Measurements from ENCODE around the gene SEMA7A.

The SEMA7A gene

GRCh38 chr15:74470631-74471395 lies 37.1 kb upstream of the SEMA7A start:
- Histone ChIP-seq H3K4me2 (ENCODE audit: low read length) (no peak overlapping the region), H3K36me3 (ENCODE audit: insufficient read depth, low read length) (peaks cover 33% of the 10 kb centered on the region), H3F3A (ENCODE audit: insufficient read depth, low read length) (no peaks in the 10 kb centered on the region), H4K20me1 (ENCODE audit: insufficient read depth, low read length) (no peaks in the 10 kb centered on the region), H2AFZ (ENCODE audit: low read length) (no peak overlapping the region), H3K79me2 (ENCODE audit: insufficient read depth, low read length) (no peaks in the 10 kb centered on the region), H3K4me3 (ENCODE audit: low read depth, low read length, poor library complexity, severe bottlenecking) (no peak overlapping the region), H3K4me1 (ENCODE audit: insufficient read depth, low read length, severe bottlenecking) (no peaks in the 10 kb centered on the region), H3K9me3 (ENCODE audit: low read length) (no peaks in the 10 kb centered on the region), H3K9ac (ENCODE audit: low read length) (no peak overlapping the region), H3K9me2 (ENCODE audit: low read depth, low read length) (no peaks in the 10 kb centered on the region), H3K27me3 (ENCODE audit: insufficient read depth, low read length) (no peaks in the 10 kb centered on the region), H3K27ac (ENCODE audit: low read depth, low read length, poor library complexity, severe bottlenecking) (no peak overlapping the region)
- TF ChIP-seq, protein P1, sequence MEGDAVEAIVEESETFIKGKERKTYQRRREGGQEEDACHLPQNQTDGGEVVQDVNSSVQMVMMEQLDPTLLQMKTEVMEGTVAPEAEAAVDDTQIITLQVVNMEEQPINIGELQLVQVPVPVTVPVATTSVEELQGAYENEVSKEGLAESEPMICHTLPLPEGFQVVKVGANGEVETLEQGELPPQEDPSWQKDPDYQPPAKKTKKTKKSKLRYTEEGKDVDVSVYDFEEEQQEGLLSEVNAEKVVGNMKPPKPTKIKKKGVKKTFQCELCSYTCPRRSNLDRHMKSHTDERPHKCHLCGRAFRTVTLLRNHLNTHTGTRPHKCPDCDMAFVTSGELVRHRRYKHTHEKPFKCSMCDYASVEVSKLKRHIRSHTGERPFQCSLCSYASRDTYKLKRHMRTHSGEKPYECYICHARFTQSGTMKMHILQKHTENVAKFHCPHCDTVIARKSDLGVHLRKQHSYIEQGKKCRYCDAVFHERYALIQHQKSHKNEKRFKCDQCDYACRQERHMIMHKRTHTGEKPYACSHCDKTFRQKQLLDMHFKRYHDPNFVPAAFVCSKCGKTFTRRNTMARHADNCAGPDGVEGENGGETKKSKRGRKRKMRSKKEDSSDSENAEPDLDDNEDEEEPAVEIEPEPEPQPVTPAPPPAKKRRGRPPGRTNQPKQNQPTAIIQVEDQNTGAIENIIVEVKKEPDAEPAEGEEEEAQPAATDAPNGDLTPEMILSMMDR (IDR thresholded peaks at IDR 0.05; ENCODE audit: low read length): no peak
- TF ChIP-seq EZH2 (IDR thresholded peaks at IDR 0.05; ENCODE audit: borderline replicate concordance, low read length): no peak

DNA sequence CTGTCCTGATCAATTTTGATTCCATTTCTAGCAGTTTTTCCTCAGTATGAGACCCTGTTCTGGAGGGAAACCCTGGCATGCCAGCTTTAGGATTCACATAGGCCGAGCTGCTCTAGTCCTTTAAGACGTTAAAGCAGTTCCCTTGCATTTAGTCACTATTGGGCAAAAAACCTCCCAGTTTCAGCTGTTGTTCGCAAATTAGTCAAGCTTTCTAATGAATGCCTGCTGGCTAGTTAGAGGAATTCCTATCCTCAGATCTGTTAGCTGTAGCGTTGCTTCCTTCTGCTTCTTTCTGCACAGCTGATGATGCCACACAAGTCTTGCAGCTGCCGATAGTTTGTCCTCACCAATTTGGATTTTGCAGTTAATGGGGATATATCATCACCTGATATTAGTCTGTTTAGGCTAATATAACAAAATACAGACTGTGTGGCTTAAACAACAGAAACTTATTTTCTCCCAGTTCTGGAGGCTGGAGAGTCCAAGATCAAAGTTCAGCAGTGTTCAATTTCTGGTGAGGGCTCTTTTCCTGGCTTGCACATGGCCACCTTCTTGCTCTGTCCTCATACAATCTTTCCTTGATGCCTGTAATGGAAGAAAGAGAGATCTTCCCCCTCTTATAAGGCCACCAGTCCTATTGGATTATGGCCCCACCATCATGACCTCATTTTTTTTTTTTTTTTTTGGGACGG lies 34.7 kb upstream of the SEMA7A start:
- no peak for TF ChIP-seq EZH2 (IDR thresholded peaks at IDR 0.05; ENCODE audit: borderline replicate concordance, low read length)
- TF ChIP-seq, protein P1 (IDR thresholded peaks at IDR 0.05; ENCODE audit: low read length): no peak
- no peak overlapping the region for H3K27ac ChIP-seq (ENCODE audit: low read depth, low read length, poor library complexity, severe bottlenecking)
- no peak overlapping the region for H3K9ac ChIP-seq (ENCODE audit: low read length)

GRCh38 chr15:74466570-74466969 lies 32.8 kb upstream of the SEMA7A start:
- Histone ChIP-seq H3K9me2 (ENCODE audit: low read depth, low read length) (no peaks in the 10 kb centered on the region), H3K4me2 (ENCODE audit: low read length) (no peak overlapping the region), H3K4me3 (ENCODE audit: low read depth, low read length, poor library complexity, severe bottlenecking) (no peak overlapping the region), H4K20me1 (ENCODE audit: insufficient read depth, low read length) (no peaks in the 10 kb centered on the region), H3K27ac (ENCODE audit: low read depth, low read length, poor library complexity, severe bottlenecking) (no peak overlapping the region), H3K4me1 (ENCODE audit: insufficient read depth, low read length, severe bottlenecking) (peaks cover 22% of the 10 kb centered on the region), H3K79me2 (ENCODE audit: insufficient read depth, low read length) (peaks cover 7% of the 10 kb centered on the region), H3F3A (ENCODE audit: insufficient read depth, low read length) (no peaks in the 10 kb centered on the region), H3K36me3 (ENCODE audit: insufficient read depth, low read length) (peaks cover 23% of the 10 kb centered on the region), H3K9me3 (ENCODE audit: low read length) (no peaks in the 10 kb centered on the region), H3K9ac (ENCODE audit: low read length) (no peak overlapping the region), H3K27me3 (ENCODE audit: insufficient read depth, low read length) (no peaks in the 10 kb centered on the region), H2AFZ (ENCODE audit: low read length) (no peak overlapping the region)
- TF ChIP-seq, protein P1 (IDR thresholded peaks at IDR 0.05; ENCODE audit: low read length): no peak
- no peak for TF ChIP-seq EZH2 (IDR thresholded peaks at IDR 0.05; ENCODE audit: borderline replicate concordance, low read length)

More for the DNA sequence above, 34.7 kb upstream of the SEMA7A start:
- Histone ChIP-seq H3K4me1 (ENCODE audit: insufficient read depth, low read length, severe bottlenecking) (peaks cover 3% of the 10 kb centered on the region), H3K79me2 (ENCODE audit: insufficient read depth, low read length) (no peaks in the 10 kb centered on the region), H3K4me3 (ENCODE audit: low read depth, low read length, poor library complexity, severe bottlenecking) (no peak overlapping the region), H3K27me3 (ENCODE audit: insufficient read depth, low read length) (no peaks in the 10 kb centered on the region), H3K9me3 (ENCODE audit: low read length) (no peaks in the 10 kb centered on the region), H4K20me1 (ENCODE audit: insufficient read depth, low read length) (no peaks in the 10 kb centered on the region), H2AFZ (ENCODE audit: low read length) (no peak overlapping the region), H3K4me2 (ENCODE audit: low read length) (no peak overlapping the region), H3K36me3 (ENCODE audit: insufficient read depth, low read length) (peaks cover 30% of the 10 kb centered on the region), H3K9me2 (ENCODE audit: low read depth, low read length) (no peaks in the 10 kb centered on the region), H3F3A (ENCODE audit: insufficient read depth, low read length) (no peaks in the 10 kb centered on the region)
